Measurements from ENCODE around the gene ACER2. TPM values are rescaled to one million over a fixed set of nuclear protein-coding genes. Genes with fewer than 3 reads are reported as not detected.

ACER2 gene
- total RNA-seq, 3 donors from 2014 or later, result 0.65 to 0.87 (median 0.76) TPM

- DNase-seq (peak; percentile 26), ATAC-seq (peak; percentile 81 to 84)
- no peaks in the 10 kb centered on the region for H3K36me3 Mint-ChIP-seq (ENCODE audit: insufficient read depth)
- peaks cover 16% of the 10 kb centered on the region for H3K4me1 Mint-ChIP-seq (ENCODE audit: low read depth)
- H3K9me3 Mint-ChIP-seq, result no peaks in the 10 kb centered on the region
- H3K4me3 Mint-ChIP-seq, result peak overlapping the region; percentile 63
- no peaks in the 10 kb centered on the region for H3K27me3 Mint-ChIP-seq (ENCODE audit: low read depth)
Measured at GRCh38 chr9:19471737-19472648, 63.2 kb downstream of the ACER2 start.

- peaks cover 2% of the 10 kb centered on the region for H3K27me3 Mint-ChIP-seq (ENCODE audit: low read depth)
Measured at GRCh38 chr9:19473605-19474004, 64.8 kb downstream of the ACER2 start.

GRCh38 chr9:19479874-19480273 lies 71.1 kb downstream of the ACER2 start:
- Mint-ChIP-seq H3K27me3 (ENCODE audit: low read depth) (peaks cover 2% of the 10 kb centered on the region), H3K4me3 (no peak overlapping the region), H3K9me3 (no peaks in the 10 kb centered on the region), H3K4me1 (ENCODE audit: low read depth) (no peaks in the 10 kb centered on the region), H3K36me3 (ENCODE audit: insufficient read depth) (no peaks in the 10 kb centered on the region)
- DNase-seq (no peak), ATAC-seq (no peak)

More at GRCh38 chr9:19473605-19474004, 64.8 kb downstream of the ACER2 start:
- no peak for DNase-seq
- H3K4me1 Mint-ChIP-seq (ENCODE audit: low read depth), result peaks cover 16% of the 10 kb centered on the region
- no peaks in the 10 kb centered on the region for H3K36me3 Mint-ChIP-seq (ENCODE audit: insufficient read depth)
- no peak for ATAC-seq
- H3K4me3 Mint-ChIP-seq, result no peak overlapping the region
- H3K9me3 Mint-ChIP-seq, result no peaks in the 10 kb centered on the region

DNA sequence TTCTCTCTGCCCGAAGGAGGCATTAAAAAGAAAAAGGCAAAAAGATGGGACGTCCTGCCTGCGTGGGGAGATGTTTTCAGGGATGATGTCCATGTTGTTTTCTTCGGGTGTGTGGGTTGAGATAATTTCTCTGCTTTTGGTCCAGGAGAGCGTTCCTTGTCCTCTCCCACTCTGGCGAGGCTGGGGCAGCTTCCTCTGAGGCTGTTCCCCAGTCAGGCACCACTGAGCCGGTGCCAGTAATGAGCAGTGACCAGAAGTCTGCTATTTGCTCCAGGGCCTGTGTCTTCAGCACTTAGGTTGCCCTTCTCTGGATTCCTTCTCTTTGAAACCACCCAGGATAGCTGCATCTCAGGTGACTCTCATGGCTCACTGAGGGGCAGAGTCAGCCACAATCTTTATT lies 71.5 kb downstream of the ACER2 start:
- Mint-ChIP-seq H3K36me3 (ENCODE audit: insufficient read depth) (no peaks in the 10 kb centered on the region), H3K9me3 (no peaks in the 10 kb centered on the region), H3K27me3 (ENCODE audit: low read depth) (peaks cover 2% of the 10 kb centered on the region), H3K4me1 (ENCODE audit: low read depth) (no peaks in the 10 kb centered on the region), H3K4me3 (no peak overlapping the region)
- no peak for ATAC-seq
- DNase-seq, result no peak

- H3K27me3 Mint-ChIP-seq (ENCODE audit: low read depth), result peaks cover 2% of the 10 kb centered on the region
- H3K4me1 Mint-ChIP-seq (ENCODE audit: low read depth), result no peaks in the 10 kb centered on the region
- no peaks in the 10 kb centered on the region for H3K36me3 Mint-ChIP-seq (ENCODE audit: insufficient read depth)
- no peaks in the 10 kb centered on the region for H3K9me3 Mint-ChIP-seq
- no peak for ATAC-seq
- DNase-seq, result no peak
- H3K4me3 Mint-ChIP-seq, result no peak overlapping the region
Measured at GRCh38 chr9:19481121-19481870, 72.5 kb downstream of the ACER2 start.

GRCh38 chr9:19481971-19482404 lies 73.2 kb downstream of the ACER2 start:
- DNase-seq (no peak), ATAC-seq (no peak)
- Mint-ChIP-seq H3K9me3 (no peaks in the 10 kb centered on the region), H3K36me3 (ENCODE audit: insufficient read depth) (no peaks in the 10 kb centered on the region), H3K27me3 (ENCODE audit: low read depth) (peaks cover 2% of the 10 kb centered on the region), H3K4me1 (ENCODE audit: low read depth) (no peaks in the 10 kb centered on the region), H3K4me3 (no peak overlapping the region)

- Mint-ChIP-seq H3K27me3 (ENCODE audit: low read depth) (no peaks in the 10 kb centered on the region), H3K4me3 (no peak overlapping the region), H3K4me1 (ENCODE audit: low read depth) (no peaks in the 10 kb centered on the region), H3K9me3 (no peaks in the 10 kb centered on the region), H3K36me3 (ENCODE audit: insufficient read depth) (no peaks in the 10 kb centered on the region)
- ATAC-seq (no peak), DNase-seq (no peak)
Measured at GRCh38 chr9:19484699-19485098, 75.9 kb downstream of the ACER2 start.

DNA sequence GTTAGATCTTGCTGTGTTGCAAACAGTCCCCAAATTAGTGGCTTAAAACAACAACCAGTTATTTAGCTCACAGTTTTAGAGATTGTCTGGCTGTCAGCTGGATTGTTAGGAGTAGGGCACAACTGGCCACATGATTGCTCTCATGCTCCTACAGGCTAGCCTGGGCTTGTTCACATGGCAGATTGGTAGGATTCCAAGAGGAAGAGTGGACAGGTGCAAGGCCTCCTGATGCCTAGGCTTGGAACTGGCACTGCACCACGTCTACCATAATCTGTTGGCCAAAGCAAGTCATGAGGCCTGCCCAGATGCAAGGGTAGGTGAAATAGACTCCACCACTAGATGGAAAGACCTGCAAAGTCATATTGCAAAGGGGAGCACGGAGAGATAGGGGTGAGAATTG lies 76.4 kb downstream of the ACER2 start:
- Mint-ChIP-seq H3K27me3 (ENCODE audit: low read depth) (no peaks in the 10 kb centered on the region), H3K9me3 (no peaks in the 10 kb centered on the region), H3K4me3 (no peak overlapping the region), H3K36me3 (ENCODE audit: insufficient read depth) (no peaks in the 10 kb centered on the region), H3K4me1 (ENCODE audit: low read depth) (no peaks in the 10 kb centered on the region)
- DNase-seq, result no peak
- no peak for ATAC-seq

DNA sequence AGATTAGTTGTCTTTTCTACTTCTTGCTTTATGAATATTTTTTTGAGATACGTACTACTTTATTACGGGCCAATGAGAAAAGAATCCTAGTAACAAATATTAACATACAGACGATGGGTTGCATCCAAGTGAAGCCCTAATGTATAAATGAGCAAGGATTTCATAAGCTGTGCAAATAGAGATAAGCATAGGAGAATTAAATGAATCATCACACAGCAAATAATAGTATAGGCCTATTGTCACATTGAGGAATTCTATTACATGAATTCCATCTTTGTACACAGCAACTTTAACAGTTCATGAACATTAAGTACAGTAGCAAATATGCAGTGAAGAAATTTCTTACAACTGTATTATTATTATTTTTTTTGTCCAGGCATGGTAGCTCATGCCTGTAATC lies 78.0 kb downstream of the ACER2 start:
- DNase-seq, result no peak
- Mint-ChIP-seq H3K27me3 (ENCODE audit: low read depth) (no peaks in the 10 kb centered on the region), H3K4me1 (ENCODE audit: low read depth) (no peaks in the 10 kb centered on the region), H3K9me3 (no peaks in the 10 kb centered on the region), H3K4me3 (no peak overlapping the region), H3K36me3 (ENCODE audit: insufficient read depth) (no peaks in the 10 kb centered on the region)
- ATAC-seq, result no peak

- no peak for ATAC-seq
- Mint-ChIP-seq H3K9me3 (no peaks in the 10 kb centered on the region), H3K4me3 (no peak overlapping the region), H3K36me3 (ENCODE audit: insufficient read depth) (no peaks in the 10 kb centered on the region), H3K27me3 (ENCODE audit: low read depth) (peaks cover 2% of the 10 kb centered on the region), H3K4me1 (ENCODE audit: low read depth) (peaks cover 9% of the 10 kb centered on the region)
- DNase-seq, result no peak
Measured at GRCh38 chr9:19488721-19489120, 79.9 kb downstream of the ACER2 start.

GRCh38 chr9:19490269-19490668 lies 81.5 kb downstream of the ACER2 start:
- no peak overlapping the region for H3K4me3 Mint-ChIP-seq
- peaks cover 2% of the 10 kb centered on the region for H3K27me3 Mint-ChIP-seq (ENCODE audit: low read depth)
- no peaks in the 10 kb centered on the region for H3K9me3 Mint-ChIP-seq
- DNase-seq, result no peak
- no peaks in the 10 kb centered on the region for H3K36me3 Mint-ChIP-seq (ENCODE audit: insufficient read depth)
- H3K4me1 Mint-ChIP-seq (ENCODE audit: low read depth), result peaks cover 11% of the 10 kb centered on the region
- ATAC-seq, result no peak

GRCh38 chr9:19490828-19491227 lies 82.0 kb downstream of the ACER2 start:
- Mint-ChIP-seq H3K4me3 (no peak overlapping the region), H3K9me3 (no peaks in the 10 kb centered on the region)
- ATAC-seq, result no peak

DNA sequence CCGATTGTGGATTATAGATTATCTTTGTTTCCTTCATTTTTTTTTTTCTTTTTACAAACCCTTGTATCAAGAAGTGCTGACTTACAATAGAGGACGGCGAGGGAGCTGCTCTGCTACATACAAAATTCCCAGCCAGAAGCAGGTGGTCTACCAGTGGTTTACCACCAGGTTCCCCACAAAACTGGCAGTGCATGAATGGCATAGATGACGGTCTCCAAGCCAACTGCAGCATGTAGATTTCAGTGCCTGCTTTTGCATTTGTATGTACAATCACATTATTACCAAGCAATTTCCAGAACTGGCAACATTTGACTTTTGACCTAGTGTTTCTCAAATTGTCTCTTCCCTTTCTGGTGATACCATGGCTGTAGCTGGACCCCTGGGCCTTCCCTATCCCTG lies 84.0 kb downstream of the ACER2 start:
- ATAC-seq (no peak), DNase-seq (no peak)
- Mint-ChIP-seq H3K4me3 (peak overlapping the region; percentile 48), H3K36me3 (ENCODE audit: insufficient read depth) (no peaks in the 10 kb centered on the region), H3K4me1 (ENCODE audit: low read depth) (peaks cover 11% of the 10 kb centered on the region), H3K27me3 (ENCODE audit: low read depth) (peaks cover 2% of the 10 kb centered on the region), H3K9me3 (no peaks in the 10 kb centered on the region)

More at GRCh38 chr9:19490828-19491227, 82.0 kb downstream of the ACER2 start:
- Mint-ChIP-seq H3K27me3 (ENCODE audit: low read depth) (peaks cover 2% of the 10 kb centered on the region), H3K4me1 (ENCODE audit: low read depth) (peaks cover 11% of the 10 kb centered on the region), H3K36me3 (ENCODE audit: insufficient read depth) (no peaks in the 10 kb centered on the region)
- no peak for DNase-seq

DNA sequence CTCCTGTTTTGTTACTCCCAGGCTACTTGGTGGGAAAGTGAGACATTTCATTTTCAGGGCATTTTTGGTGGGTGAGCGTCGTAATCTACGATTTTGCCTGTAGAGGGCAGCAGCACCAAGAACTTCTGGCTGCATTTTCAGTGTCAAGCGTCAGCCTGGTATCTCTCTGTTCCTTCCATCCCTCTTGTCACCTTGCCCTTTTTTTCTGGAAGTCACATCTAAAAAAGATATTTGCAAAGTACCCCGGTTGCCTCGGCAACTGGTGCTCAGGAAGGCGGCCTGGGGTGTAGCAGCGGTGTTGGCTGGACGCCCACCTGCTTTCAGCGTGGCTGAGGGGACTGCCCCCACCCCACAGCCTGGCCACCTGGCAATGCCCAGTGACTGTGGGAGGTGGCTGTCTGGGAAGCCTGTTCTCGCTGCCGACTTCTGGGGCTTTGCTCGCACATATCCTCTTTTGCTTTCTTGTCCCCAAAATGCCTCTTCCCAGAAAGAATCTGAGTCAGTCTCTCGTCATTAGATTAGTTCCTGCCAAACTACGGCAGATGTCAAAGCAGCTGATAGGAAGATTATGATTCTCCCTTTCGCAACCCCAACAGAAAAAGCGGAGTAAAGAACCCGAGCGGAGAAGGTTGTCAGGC lies 84.5 kb downstream of the ACER2 start:
- peak; percentile 10 for DNase-seq
- Mint-ChIP-seq H3K4me1 (ENCODE audit: low read depth) (peaks cover 11% of the 10 kb centered on the region), H3K9me3 (no peaks in the 10 kb centered on the region), H3K36me3 (ENCODE audit: insufficient read depth) (no peaks in the 10 kb centered on the region), H3K27me3 (ENCODE audit: low read depth) (peaks cover 2% of the 10 kb centered on the region), H3K4me3 (peak overlapping the region; percentile 48)
- peak; percentile 63 to 75 for ATAC-seq

Data from activated T-cell treated with anti-CD3 and anti-CD28 coated beads, Interleukin-2, amount 50 U/mL, for 4 hours (primary cell).